Natural killer cell (primary cell): Measurements from ENCODE around the gene MEPCE. TPM values are rescaled to one million over a fixed set of nuclear protein-coding genes. Genes with fewer than 3 reads are reported as not detected.

Experiments used
- ATAC-seq, 3 donors: fragments of 150-1000 bp in 2 of 3; fragments of 200-7000 bp in 1 of 3; cut with Tn5 transposase; 1 replicate in 1 of 3; 2 replicates in 2 of 3; pipeline ENCODE4 v1.10.0; 2021; ENCODE audit warnings: mild to moderate bottlenecking in 2 of 3, moderate library complexity in 2 of 3
- DNase-seq, 2 donors: peaks; one replicate each; pipeline versions ENCODE4 v3.0.0 to v3.0.0-alpha.2; 2013 to 2021; ENCODE audit warnings: mixed read lengths in 1 of 2
- H3K27ac ChIP-seq: one replicate; pipeline ENCODE4 v1.5.1; 2013; ENCODE audit warnings: mild to moderate bottlenecking, low read length
- H3K27me3 ChIP-seq: one replicate; pipeline ENCODE4 v1.6.1; 2013; ENCODE audit warnings: low read length; ENCODE audit not compliant: control insufficient read depth, insufficient read depth
- H3K36me3 ChIP-seq: one replicate; pipeline ENCODE4 v1.6.1; 2013; ENCODE audit warnings: low read length; ENCODE audit not compliant: control insufficient read depth, insufficient read depth
- H3K4me1 ChIP-seq: one replicate; pipeline ENCODE4 v1.6.1; 2013; ENCODE audit warnings: low read length; ENCODE audit not compliant: control insufficient read depth, insufficient read depth
- H3K4me3 ChIP-seq: one replicate; pipeline ENCODE4 v1.5.1; 2013; ENCODE audit warnings: low read length
- H3K9me3 ChIP-seq: one replicate; pipeline ENCODE4 v1.6.1; 2013; ENCODE audit warnings: low read length; ENCODE audit not compliant: control insufficient read depth, insufficient read depth
- H3K27ac Mint-ChIP-seq, 2 donors: one replicate each; pipeline ENCODE4 v1.8.0; 2022; ENCODE audit warnings: mild to moderate bottlenecking in 2 of 2, mixed read lengths in 2 of 2, moderate library complexity in 1 of 2
- H3K27me3 Mint-ChIP-seq, 2 donors: one replicate each; pipeline ENCODE4 v1.8.0; 2022; ENCODE audit warnings: low read depth in 2 of 2, mixed read lengths in 2 of 2
- H3K36me3 Mint-ChIP-seq: one replicate; pipeline ENCODE4 v1.8.0; 2022; ENCODE audit warnings: mixed read lengths
- H3K4me1 Mint-ChIP-seq, 2 donors: one replicate each; pipeline ENCODE4 v1.8.0; 2022; ENCODE audit warnings: mixed read lengths in 2 of 2
- H3K4me3 Mint-ChIP-seq: one replicate; pipeline ENCODE4 v1.8.0; 2022; ENCODE audit warnings: mild to moderate bottlenecking, moderate library complexity, mixed read lengths
- H3K9me3 Mint-ChIP-seq, 2 donors: one replicate each; pipeline ENCODE4 v1.8.0; 2022; ENCODE audit warnings: mixed read lengths in 2 of 2
- WGBS: methylation state at CpG from one replicate; pipeline ENCODE4 v1.1.7; 2013; ENCODE audit warnings: missing lambda C conversion rate; ENCODE audit not compliant: insufficient coverage; 5-methylcytosine and 5-hydroxymethylcytosine counted together
- intact Hi-C: fragments of 100-400 bp; cut with micrococcal nuclease; formaldehyde crosslinking; loops from one replicate; pipeline ENCODE4 v1.14.2; 2022
- total RNA-seq, 4 donors: library from RNA; stranded (reverse); fragments of 120-200 nt in 1 of 4; gene quantifications; one replicate each; pipeline versions ENCODE4 v1.2.3 to v1.2.4, GENCODE V29; 2013 to 2022
- TF ChIP-seq, protein P1 (sequence below): fragments of 200-600 bp; IDR thresholded peaks from one replicate; pipeline ENCODE4 v1.8.0; 2022; ENCODE audit warnings: antibody characterized with exemption

Gene MEPCE
- total RNA-seq, 3 donors from 2014 or later (not counting 1 experiment from before 2014, with no cell fraction given), result 48.1 to 54.9 (median 54.1) TPM

- no peaks in the 10 kb centered on the region for H3K27me3 ChIP-seq
- TF ChIP-seq, protein P1, sequence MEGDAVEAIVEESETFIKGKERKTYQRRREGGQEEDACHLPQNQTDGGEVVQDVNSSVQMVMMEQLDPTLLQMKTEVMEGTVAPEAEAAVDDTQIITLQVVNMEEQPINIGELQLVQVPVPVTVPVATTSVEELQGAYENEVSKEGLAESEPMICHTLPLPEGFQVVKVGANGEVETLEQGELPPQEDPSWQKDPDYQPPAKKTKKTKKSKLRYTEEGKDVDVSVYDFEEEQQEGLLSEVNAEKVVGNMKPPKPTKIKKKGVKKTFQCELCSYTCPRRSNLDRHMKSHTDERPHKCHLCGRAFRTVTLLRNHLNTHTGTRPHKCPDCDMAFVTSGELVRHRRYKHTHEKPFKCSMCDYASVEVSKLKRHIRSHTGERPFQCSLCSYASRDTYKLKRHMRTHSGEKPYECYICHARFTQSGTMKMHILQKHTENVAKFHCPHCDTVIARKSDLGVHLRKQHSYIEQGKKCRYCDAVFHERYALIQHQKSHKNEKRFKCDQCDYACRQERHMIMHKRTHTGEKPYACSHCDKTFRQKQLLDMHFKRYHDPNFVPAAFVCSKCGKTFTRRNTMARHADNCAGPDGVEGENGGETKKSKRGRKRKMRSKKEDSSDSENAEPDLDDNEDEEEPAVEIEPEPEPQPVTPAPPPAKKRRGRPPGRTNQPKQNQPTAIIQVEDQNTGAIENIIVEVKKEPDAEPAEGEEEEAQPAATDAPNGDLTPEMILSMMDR, result no peak
- H3K27ac Mint-ChIP-seq, result no peak overlapping the region
- H3K27ac ChIP-seq, result no peak overlapping the region
- no peak overlapping the region for H3K4me3 Mint-ChIP-seq
- H3K4me3 ChIP-seq, result no peak overlapping the region
- H3K4me1 Mint-ChIP-seq, result peaks cover 12 to 18% of the 10 kb centered on the region in 2 donors
- WGBS, result 89% methylated on average over 5 of the region's 6 CpGs
- ATAC-seq (no peak), DNase-seq (no peak)
- H3K27me3 Mint-ChIP-seq, result peaks cover 0 to 3% of the 10 kb centered on the region in 2 donors
- peaks cover 13% of the 10 kb centered on the region for H3K4me1 ChIP-seq
- H3K9me3 Mint-ChIP-seq, result no peaks in the 10 kb centered on the region
- intact Hi-C loops, result no loop called here
- no peaks in the 10 kb centered on the region for H3K36me3 Mint-ChIP-seq
- H3K9me3 ChIP-seq, result no peaks in the 10 kb centered on the region
- H3K36me3 ChIP-seq, result no peaks in the 10 kb centered on the region
Observed at GRCh38 chr7:100384628-100385294, 44.9 kb upstream of the MEPCE start.

- H3K36me3 Mint-ChIP-seq, result no peaks in the 10 kb centered on the region
- no peaks in the 10 kb centered on the region for H3K9me3 Mint-ChIP-seq
- WGBS, result 77% methylated on average over 3 of the region's 5 CpGs
- H3K36me3 ChIP-seq, result no peaks in the 10 kb centered on the region
- peaks cover 10% of the 10 kb centered on the region for H3K4me1 ChIP-seq
- no peak overlapping the region for H3K4me3 ChIP-seq
- no peak overlapping the region for H3K27ac Mint-ChIP-seq
- peaks cover 18% of the 10 kb centered on the region in 2 donors for H3K4me1 Mint-ChIP-seq
- no peak overlapping the region for H3K27ac ChIP-seq
- H3K27me3 ChIP-seq, result no peaks in the 10 kb centered on the region
- no peaks in the 10 kb centered on the region for H3K9me3 ChIP-seq
- no peak overlapping the region for H3K4me3 Mint-ChIP-seq
- intact Hi-C loops, result no loop called here
- DNase-seq (no peak), ATAC-seq (no peak)
- TF ChIP-seq, protein P1, result no peak
- H3K27me3 Mint-ChIP-seq, result peaks cover 0 to 3% of the 10 kb centered on the region in 2 donors
Observed at GRCh38 chr7:100386940-100387339, 42.7 kb upstream of the MEPCE start.

DNA sequence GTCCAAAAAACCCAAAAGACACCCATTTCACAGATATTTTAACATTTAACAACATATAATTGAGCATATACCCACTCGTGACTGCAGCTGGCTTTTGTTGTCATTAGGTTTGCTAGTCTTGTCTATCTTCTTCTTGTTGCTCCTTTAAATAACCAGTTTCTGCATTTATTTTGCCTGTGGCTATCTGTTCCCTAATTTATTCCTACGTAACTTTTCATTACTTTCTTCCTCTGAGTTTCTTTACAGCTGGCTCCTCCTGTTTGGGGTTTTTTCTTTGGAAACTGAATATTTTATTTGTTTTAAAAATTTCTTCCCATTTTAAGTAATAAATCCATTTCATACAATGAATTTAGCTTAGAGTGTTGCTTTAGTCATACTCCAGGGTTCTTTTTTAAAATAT lies 41.9 kb upstream of the MEPCE start:
- Mint-ChIP-seq H3K27me3 (peaks cover 0 to 3% of the 10 kb centered on the region in 2 donors), H3K36me3 (no peaks in the 10 kb centered on the region), H3K9me3 (no peaks in the 10 kb centered on the region), H3K4me1 (peaks cover 11% of the 10 kb centered on the region in 2 donors), H3K27ac (no peak overlapping the region), H3K4me3 (no peak overlapping the region)
- ATAC-seq, result no peak
- intact Hi-C loops, result no loop called here
- Histone ChIP-seq H3K9me3 (no peaks in the 10 kb centered on the region), H3K27me3 (no peaks in the 10 kb centered on the region), H3K4me3 (no peak overlapping the region), H3K36me3 (no peaks in the 10 kb centered on the region), H3K27ac (no peak overlapping the region), H3K4me1 (peaks cover 8% of the 10 kb centered on the region)
- 83% methylated on average over 1 of the region's 2 CpGs for WGBS
- no peak for DNase-seq
- TF ChIP-seq, protein P1, result no peak
